Fibroblast of mammary gland (primary cell): ENCODE results near the gene SRP14.
"Not testable (repeated sequence)": the region's sequence is repeated elsewhere in the genome, so short reads cannot be mapped to it uniquely, and the experiment has no call there.

Experiments
- DNase-seq: peaks from one replicate; pipeline ENCODE4 v3.0.0-alpha.2; 2010; ENCODE audit warnings: low read depth
- H3K4me3 ChIP-seq: 2 replicates; pipeline ENCODE4 v1.5.1; 2011; ENCODE audit warnings: low read depth, mild to moderate bottlenecking, low read length, moderate library complexity; ENCODE audit not compliant: control insufficient read depth
- CTCF ChIP-seq: conservative IDR thresholded peaks from 2 replicates; pipeline ENCODE4 v1.5.1; 2011; ENCODE audit warnings: low read depth, low read length, inconsistent platforms; ENCODE audit not compliant: control insufficient read depth, insufficient read depth

SRP14 gene

DNA sequence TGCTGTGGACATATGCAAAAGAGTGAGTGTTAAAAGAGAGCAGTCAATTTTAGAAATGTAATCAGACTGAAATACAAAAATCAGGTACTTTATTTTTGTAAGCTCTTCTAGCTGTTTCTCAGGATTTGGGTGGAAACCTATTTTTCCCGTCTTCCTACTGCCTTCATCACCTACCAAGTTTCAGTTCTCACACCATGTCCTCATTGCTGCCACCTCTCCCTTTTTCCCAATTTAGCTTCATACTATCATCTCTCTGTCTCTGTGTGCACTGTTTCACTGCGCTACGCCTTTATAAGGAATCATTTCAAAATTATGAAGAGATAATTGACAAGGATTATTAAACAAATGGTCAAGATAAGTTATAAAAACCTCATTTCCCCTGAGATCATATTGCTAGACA lies 7.7 kb downstream of the SRP14 start:
- no peak overlapping the region for H3K4me3 ChIP-seq
- no peak for DNase-seq
- TF ChIP-seq CTCF, result no peak

DNA sequence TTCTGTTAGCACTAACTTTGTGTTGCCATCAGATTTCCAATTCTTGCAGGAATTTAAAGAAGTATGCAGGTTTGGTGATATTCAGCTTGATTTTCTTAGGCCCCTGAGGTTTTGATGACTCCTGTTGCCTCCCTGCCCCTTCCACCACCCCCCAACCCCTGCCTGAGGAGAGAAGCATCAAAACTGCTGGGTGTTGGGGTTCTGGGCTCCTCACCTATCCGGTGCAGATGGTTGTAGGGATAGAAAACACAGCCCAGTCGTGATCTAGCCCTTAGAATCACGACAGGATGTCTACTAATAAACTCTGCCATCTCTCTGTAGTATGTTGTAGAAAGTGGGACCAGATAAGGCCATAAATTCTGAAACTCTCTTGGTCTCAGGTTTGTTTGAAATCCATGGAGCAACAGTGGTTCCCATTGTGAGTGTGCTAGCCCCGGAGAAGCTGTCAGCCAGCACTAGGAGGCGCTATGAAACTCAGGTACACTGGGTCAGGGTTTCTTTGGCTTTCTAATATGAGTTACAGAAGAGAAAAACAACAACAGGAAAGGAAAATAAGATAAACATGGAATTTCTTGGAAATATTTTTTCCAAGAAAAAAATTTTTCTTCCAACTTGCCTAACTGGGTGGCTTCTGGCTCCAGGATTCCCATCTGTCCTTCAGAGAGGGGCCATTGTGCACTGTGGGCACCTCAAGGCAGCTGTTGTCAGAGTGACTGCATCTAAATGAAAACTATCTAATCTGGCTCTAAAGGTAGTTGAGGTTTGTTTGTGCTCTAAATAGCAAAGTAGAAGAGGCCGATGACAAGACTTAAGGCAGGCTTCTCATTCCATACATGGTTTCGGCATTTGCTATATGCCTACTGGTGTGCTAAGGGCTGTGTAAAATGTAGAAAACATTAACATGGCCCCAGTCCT lies 8.7 kb downstream of the SRP14 start:
- peak; percentile 66 for TF ChIP-seq CTCF
- H3K4me3 ChIP-seq, result no peak overlapping the region
- DNase-seq, result peak; percentile 35

- DNase-seq, result no peak
- TF ChIP-seq CTCF, result no peak
- H3K4me3 ChIP-seq, result no peak overlapping the region
Measured at GRCh38 chr15:40028853-40029252, 10.1 kb downstream of the SRP14 start.

- no peak for DNase-seq
- H3K4me3 ChIP-seq, result no peak overlapping the region
- no peak for TF ChIP-seq CTCF
Measured at GRCh38 chr15:40028193-40028592, 10.8 kb downstream of the SRP14 start.

DNA sequence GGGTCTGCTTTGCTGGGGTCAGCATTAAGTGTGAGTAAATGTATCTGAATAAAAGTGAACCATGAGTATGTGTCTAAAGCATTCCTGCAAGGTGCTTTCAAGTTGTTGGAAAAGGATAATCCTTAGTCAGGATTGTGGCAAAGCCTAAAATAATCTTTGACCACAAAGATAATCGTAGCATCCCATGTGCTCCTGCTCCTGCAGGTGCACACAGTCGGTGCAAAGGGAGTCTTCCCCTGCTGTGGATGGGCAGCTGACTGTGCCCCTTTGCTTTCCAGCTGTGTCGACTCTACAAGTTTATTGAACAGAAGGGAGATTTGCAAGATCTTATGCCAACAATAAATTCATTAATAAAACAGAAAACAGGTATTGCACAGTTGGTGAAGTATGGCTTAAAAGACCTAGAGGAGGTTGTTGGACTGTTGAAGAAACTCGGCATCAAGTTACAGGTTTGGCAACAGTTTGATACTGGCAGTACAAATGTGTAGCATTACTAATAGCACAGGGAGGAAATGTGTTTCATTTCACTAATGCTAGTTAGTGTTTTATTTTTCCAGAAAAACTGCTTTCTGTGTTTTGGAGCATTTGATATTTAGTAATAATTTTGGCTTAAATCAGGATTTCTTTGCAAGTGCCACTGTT lies 22.6 kb downstream of the SRP14 start:
- peak; percentile 75 for DNase-seq
- TF ChIP-seq CTCF, result no peak
- H3K4me3 ChIP-seq, result no peak overlapping the region

DNA sequence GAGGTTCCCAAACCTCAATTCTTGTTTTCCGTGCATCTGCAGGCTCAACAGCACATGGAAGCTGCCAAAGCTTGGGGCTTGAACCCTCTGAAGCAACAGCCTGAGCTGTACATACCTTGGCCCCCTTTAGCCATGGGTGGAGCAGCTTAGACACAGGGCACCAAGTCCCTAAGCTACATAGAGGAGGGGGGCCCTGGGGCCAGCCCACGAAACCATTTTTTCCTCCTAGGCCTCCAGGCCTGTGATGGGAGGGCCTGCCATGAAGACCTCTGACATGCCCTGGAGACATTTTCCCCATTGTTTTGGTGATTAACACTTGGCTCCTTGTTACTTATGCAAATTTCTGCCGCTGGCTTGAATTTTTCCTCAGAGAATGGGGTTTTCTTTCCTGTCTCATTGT lies 24.6 kb downstream of the SRP14 start:
- no peak for DNase-seq
- TF ChIP-seq CTCF, result no peak
- no peak overlapping the region for H3K4me3 ChIP-seq

- not testable (repeated sequence) for DNase-seq, H3K4me3 ChIP-seq
Measured at GRCh38 chr15:40013372-40013771, 25.6 kb downstream of the SRP14 start.
